ENCODE measurements around the gene PDE6H. TPM values are rescaled to one million over a fixed set of nuclear protein-coding genes. Genes with fewer than 3 reads are reported as not detected.
A peak's percentile ranks its signal among the peaks of the same experiment; 100 is the strongest.

PDE6H gene
- total and polyA plus RNA-seq, 10 of the 15 experiments (the other 5 are each of a cell fraction or from before 2014, with no cell fraction given), result 0.16 TPM; not detected in 9

GRCh38 chr12:14988035-14988434 is 15.2 kb downstream of the PDE6H start (continued):
- TF ChIP-seq E4F1 (IDR thresholded peaks at IDR 0.05; ENCODE audit: borderline replicate concordance, partially characterized antibody), result no peak
- TF ChIP-seq ETV6 (conservative IDR thresholded peaks at IDR 0.05 in 1 of 2, IDR thresholded peaks at IDR 0.05 in 1 of 2; ENCODE audit: borderline replicate concordance in 1 of 2, low read depth in 1 of 2), result peak in 1 of 2 experiments; percentile 19; a peak in 1 of 4 replicates
- 0 out of 4 replicates have a peak, but pooled peaks of 1 of the 2 experiments have one; percentile 29 for TF ChIP-seq CEBPB (IDR thresholded peaks at IDR 0.05; ENCODE audit: borderline replicate concordance in 1 of 2, low read depth in 2 of 2, low read length in 2 of 2)
- TF ChIP-seq RBBP5 (conservative IDR thresholded peaks at IDR 0.05), result no peak
- no peak for TF ChIP-seq WRNIP1 (IDR thresholded peaks at IDR 0.05; ENCODE audit: borderline replicate concordance, low read depth, low read length)
- TF ChIP-seq SPI1 (IDR thresholded peaks at IDR 0.05; ENCODE audit: borderline replicate concordance, insufficient read depth, low read depth, low read length), result peak; percentile 55; the same call in 1 of the 2 replicates
- TF ChIP-seq YBX1 (IDR thresholded peaks at IDR 0.05), result no peak
- no peak for TF ChIP-seq ZNF274 (IDR thresholded peaks at IDR 0.05; ENCODE audit: insufficient read depth, insufficient read length)
- TF ChIP-seq JUND (IDR thresholded peaks at IDR 0.05; ENCODE audit: low read depth, low read length), result no peak
- 0 out of 2 replicates have a peak, but pooled peaks have one; percentile 33 for TF ChIP-seq RELB (IDR thresholded peaks at IDR 0.05; ENCODE audit: low read depth)
- TF ChIP-seq CREM (IDR thresholded peaks at IDR 0.05; ENCODE audit: low read depth), result peak; percentile 30; the same call in 1 of the 2 replicates
- no peak for TF ChIP-seq BCLAF1 (IDR thresholded peaks at IDR 0.05)
- no peak for TF ChIP-seq MYB (IDR thresholded peaks at IDR 0.05; ENCODE audit: borderline replicate concordance, low read depth, low read length)
- TF ChIP-seq NFXL1 (IDR thresholded peaks at IDR 0.05; ENCODE audit: borderline replicate concordance), result no peak
- TF ChIP-seq ZNF622 (IDR thresholded peaks at IDR 0.05), result no peak
- no peak for TF ChIP-seq BACH1 (IDR thresholded peaks at IDR 0.05; ENCODE audit: borderline replicate concordance)
- no peak for TF ChIP-seq EED (IDR thresholded peaks at IDR 0.05; ENCODE audit: low read depth)
- no peak for TF ChIP-seq POLR2AphosphoS5 (IDR thresholded peaks at IDR 0.05; ENCODE audit: low read length)
- TF ChIP-seq TCF12 (IDR thresholded peaks at IDR 0.05; ENCODE audit: low read depth, low read length), result no peak
- TF ChIP-seq MEF2A (IDR thresholded peaks at IDR 0.05; ENCODE audit: insufficient read depth, low read depth, low read length), result no peak
- TF ChIP-seq SMAD5 (IDR thresholded peaks at IDR 0.05; ENCODE audit: low read depth), result no peak
- peak; percentile 94 for TF ChIP-seq ATF7 (IDR thresholded peaks at IDR 0.05; ENCODE audit: low read depth)
- no peak for TF ChIP-seq NFYB (IDR thresholded peaks at IDR 0.05; ENCODE audit: insufficient read depth, low read depth, low read length)
- no peak for TF ChIP-seq ESRRA (IDR thresholded peaks at IDR 0.05; ENCODE audit: low read length)
